Ammon's horn (tissue), 1 donor: ENCODE results near the gene CPN2.

Experiments
- DNase-seq: peaks from one replicate; pipeline ENCODE4 v3.0.0-alpha.2; 2016; ENCODE audit warnings: low spot score

Gene CPN2

DNA sequence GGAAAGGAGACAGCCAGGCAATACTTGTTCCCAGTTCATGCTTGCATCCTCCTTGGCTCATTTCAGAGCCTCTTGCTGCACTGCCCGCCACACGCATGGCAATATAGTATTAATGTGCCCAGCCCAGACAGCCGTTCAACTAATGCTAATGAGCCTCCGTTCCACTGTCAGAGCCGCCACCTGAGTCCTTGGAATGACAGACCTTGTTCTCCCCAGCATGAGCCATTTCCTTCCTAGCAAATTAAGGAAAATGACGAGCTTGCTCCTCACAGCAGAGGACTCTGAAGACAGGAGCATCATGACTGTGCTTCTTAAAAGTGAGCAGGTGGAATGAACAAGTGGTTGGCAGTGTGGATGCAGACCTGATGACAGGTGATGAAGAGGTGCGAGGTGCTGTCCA, 29.2 kb upstream of the CPN2 start:
- no peak for DNase-seq

- no peak for DNase-seq
Observed at GRCh38 chr3:194379651-194380050, 28.5 kb upstream of the CPN2 start.

DNA sequence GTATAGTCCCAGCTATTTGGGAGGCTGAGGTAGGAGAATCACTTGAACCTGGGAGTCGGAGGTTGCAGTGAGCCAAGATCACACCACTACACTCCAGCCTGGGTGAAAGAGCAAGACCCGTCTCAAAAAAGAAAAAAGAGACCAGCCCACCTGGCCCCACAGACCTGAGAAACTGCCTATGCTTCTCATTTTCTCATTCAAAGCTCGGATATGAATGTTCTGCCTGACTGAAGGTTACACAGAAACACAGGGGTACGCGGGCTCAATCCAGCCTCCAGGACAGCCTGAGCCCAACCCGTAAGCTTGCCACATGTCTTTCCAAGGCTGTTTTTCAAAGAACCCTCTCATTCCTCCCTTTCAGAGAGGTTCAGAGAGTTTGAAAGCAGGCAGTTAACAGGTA, 28.1 kb upstream of the CPN2 start:
- DNase-seq: no peak

- DNase-seq: no peak
Observed at GRCh38 chr3:194377708-194378107, 26.6 kb upstream of the CPN2 start.

DNA sequence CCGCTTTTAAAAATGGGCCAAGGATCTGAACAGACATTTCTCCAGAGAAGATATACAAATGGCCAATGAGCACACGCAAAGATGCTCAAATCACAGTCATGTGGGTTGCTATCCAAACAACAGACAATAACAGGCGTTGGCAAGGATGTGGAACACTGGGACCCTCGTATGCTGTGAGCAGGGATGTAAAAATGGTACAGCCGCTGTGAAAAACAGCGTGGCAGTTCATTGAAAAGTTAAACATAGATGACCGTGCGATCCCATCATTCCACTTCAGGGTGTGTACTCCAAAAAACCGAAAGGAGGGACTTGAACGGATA, 25.1 kb upstream of the CPN2 start:
- no peak for DNase-seq

DNA sequence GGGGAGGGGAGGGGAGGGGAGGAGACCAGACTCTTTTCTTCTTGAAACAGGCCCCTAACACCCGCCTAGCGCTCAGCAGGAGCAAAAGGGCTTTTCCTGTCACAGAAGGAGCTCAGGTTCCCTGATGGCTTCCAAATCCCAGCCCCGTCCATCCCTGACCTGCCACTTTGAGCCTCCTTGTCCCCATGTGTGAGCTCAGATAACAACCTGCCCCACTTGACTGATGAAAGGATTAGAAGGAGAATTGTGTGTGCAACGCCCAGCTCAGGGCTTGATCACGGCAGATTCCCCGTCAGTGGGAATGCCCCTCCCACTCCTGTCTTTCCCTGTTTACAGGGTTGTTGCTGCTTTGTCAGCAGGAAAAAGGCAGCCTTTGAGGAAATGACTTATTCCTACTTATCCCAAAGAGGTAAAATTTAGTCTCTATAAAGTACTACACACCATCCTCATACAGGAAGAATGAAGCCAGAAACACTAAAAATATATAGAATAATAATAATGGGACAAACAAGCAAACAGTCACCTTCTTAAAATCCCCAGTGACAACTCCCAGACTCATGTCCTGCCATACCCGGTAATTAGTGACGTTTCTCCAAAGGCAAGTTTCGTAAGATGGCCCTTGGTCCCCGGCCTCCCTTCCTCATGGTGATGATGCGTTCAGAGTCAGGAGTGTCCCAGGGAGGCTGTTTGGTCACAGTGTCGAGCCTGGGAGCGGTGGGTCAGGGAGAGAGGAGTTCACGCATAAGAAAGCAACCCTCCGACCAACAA, 24.5 kb upstream of the CPN2 start:
- DNase-seq: no peak

GRCh38 chr3:194374935-194375334, 23.8 kb upstream of the CPN2 start:
- DNase-seq: no peak

- no peak for DNase-seq
Observed at GRCh38 chr3:194373899-194374298, 22.8 kb upstream of the CPN2 start.

GRCh38 chr3:194373028-194373427, 21.9 kb upstream of the CPN2 start:
- no peak for DNase-seq

DNA sequence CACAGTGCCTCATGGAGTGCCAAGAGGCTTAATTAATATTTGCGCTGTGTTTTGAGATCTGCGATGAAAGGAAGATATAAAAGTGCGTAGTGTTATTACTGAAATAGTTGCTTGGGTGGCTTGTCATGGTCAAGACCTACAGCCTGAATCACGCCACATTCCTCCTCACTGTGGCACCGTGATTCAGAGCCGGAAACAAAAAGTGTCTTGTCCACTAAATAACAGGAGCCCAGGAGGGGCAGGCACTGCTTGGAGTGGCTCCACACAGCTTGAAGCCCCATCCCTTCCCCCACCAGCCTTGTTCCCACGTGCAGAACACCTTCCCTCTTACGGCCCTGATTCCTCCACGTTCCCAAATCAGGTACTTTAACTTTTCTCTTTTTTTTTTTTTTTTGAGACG, 19.6 kb upstream of the CPN2 start:
- no peak for DNase-seq

DNA sequence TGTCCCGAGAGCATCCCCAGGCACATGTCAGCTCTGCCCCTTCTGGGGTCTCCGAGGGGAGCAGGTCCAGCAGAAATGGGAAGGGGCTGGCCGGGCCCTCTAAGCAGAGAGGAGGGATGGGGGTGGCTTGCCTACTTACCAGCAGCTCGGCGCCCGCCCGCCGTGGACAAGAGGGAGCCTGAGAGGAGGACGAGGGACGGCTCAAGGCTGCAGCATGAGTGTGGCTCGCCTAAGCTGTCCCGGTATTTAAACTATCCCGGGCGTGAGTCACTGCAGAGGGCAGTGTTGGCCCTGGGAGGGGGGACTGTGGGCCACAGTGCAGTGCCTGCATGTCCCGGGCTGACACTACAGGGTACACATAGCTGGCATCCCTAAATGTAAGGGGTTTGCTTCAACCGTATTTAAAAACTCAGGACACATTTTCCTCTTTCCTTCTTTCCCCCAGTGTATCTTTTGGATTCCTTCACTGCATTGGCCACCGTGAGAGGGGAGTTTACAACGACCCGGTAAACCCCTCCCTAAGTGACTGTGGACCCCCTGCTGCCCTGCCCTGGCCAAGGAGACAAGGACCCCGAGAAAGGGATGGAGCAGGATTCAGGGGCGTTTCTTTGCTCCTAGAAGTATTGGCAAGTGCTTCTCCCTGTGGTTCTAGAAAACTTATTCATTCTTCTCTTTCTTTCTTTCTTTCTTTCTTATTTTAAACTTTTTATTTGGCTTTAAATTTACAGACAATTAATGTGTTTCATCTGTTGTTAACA, 18.6 kb upstream of the CPN2 start, which contains the start of gene LRRC15:
TSS of gene LRRC15 (minus strand) at position 222 of the 758 bp plus-strand sequence. CDS start 8,700 bp downstream, outside the sequence.
- DNase-seq: no peak

GRCh38 chr3:194368918-194369317, 17.8 kb upstream of the CPN2 start:
- no peak for DNase-seq

DNA sequence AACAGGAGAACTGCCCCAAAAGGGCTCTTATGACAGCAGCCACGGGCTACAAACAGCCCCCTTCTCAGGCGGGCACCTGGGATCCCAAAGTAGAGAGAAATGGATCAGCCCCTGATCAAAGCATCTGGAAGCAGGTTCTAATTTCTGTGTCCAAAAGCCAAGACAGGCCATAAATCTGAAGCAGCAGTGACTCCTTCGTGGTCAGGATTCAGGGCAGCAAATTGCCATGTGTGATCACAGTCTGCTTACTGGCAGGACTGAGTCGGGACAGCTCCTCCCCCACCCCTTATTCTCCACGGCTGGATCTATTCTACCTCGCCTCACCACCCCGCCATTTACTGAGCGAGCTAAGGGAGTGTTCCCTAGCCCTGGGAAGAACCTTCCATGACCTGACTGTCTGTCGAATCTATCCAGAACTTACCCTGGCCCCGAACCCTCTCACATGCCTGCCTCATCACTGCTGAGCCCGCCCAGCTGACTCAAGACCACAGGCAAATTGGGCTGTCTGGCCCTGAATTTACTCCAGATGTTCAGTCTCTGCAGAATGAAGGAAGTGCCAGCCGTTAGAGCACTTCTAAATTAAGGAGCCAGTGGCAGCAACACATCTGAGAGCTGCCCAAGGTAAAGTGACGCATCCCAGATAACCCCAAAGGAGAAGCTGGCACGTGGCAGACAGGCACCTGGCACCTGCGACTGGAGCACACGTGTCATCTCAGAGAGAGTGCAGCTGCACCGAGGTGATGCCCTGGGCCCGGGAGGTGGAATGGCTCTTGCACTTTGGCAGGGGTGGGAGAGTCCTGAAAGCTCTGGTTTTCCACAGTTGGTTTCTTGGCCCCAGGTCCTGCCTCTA, 17.1 kb upstream of the CPN2 start:
- DNase-seq: no peak

GRCh38 chr3:194365978-194366490, 14.9 kb upstream of the CPN2 start:
- DNase-seq: no peak

DNA sequence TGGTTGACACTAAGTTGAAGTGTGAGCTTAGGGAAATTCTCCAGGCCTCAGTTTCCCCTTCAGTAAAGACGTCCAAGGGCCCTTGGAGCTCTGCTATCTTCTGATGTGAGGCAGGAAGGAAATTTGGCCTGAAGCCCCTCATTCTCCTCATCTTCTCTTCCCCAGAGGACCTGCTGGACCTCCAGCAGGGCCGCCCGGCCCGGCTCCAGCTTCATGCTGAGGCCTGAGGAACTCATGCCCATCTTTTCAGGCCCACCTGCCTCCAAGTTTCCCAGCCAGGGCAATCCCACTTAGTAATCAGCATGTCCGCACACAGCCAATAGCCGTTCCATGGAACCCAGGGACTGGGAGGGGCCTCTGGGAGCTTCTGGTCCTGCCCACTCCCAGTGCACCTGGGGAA, 14.4 kb upstream of the CPN2 start:
- no peak for DNase-seq

DNA sequence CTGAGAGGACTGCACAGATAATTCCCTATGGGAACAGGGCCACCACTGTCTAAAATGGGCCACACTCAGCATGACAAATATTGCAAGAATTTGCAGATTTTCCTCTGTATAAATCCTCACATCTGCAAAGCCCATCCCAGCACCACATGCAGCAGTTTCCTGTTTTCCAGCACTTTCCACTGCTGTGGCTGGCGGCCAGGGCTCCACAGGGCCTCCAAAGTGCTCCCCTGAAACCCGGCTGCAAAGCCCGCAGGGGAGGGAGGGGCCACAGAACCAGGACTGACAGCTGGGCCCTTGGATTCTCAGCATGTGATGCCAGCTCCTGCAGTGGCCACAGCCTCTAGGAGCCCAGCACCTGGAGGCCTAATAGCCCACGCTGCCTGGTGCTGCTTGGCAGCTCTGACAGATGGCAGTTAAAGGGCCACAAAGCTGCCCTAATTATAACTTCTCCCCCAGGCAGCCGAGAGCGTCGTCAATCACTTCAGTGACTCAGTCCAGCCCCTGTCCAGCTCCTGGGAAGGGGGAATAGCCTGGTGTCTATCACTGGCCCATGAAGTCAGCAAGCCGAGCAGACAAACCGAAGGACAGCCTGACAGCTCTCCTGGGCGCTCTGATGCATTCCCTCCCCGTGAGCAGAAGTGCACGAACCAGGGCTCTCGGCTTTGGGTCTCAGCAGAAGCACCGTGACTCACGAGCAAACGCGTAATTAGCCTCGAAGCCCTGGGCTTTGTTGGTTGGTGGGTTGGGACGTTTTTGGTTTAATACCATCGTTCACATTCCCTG, 13.7 kb upstream of the CPN2 start:
- no peak for DNase-seq

- DNase-seq: no peak
Observed at GRCh38 chr3:194364314-194364651, 13.2 kb upstream of the CPN2 start.

DNA sequence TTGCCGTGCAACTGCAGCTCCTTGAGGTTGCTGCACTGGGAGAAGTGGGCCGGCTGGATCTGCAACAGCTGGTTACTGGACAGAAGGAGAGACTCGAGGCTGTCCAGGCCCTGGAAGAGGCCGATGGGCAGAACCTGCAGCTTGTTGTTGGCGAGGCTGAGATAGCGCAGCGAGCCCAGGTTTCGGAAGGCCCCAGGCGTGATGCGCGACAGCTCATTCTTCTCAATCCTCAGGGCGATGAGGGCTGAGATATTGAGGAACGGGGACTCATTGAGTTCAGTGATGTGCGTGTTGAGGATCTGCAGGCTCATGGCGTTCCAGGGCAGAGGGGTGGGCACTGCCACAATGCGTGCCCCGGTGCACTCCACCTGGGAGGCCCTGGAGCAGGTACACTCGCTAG, 9.4 kb upstream of the CPN2 start:
- no peak for DNase-seq

DNA sequence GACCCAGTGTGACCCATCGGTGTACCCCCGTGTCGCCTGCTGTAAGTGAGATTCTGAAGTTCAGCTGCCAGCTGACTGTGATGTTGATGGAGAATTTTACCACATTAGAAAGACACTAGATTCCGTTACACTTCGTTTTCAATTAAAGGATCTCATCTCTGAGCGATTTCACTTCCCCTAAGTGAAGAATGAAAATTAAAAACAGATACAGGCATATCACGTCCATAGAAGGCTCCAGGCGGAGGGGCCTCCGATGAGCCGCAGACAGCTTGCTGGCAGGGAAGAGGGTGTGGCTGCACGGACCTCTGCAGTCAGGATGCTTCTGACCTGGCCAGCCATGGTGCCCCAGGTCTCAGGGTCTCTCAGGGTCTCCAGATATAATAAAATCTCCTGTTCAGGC, 6.6 kb upstream of the CPN2 start:
- no peak for DNase-seq

DNA sequence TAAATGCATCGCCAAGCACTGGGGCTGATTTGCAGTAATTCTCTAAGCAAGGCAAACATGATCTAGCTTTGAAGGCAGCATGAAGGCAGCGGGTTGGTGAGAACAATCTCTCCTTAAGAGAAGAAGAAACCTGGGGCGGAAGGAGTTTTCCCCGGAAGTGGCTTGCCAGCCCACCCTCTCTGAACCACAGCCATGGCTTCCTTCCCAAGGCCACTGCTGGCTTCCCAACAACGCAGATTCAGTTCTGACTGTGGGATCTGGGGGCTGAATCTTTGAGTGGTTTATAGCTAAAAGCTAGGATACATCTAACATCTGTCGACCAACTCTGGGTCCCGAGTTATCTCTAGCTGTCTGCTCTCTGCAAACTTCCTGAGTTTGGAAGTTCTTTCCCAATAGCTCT, 4.3 kb upstream of the CPN2 start:
- DNase-seq: no peak

GRCh38 chr3:194354315-194354714, 3.2 kb upstream of the CPN2 start:
- DNase-seq: no peak
